Fibroblast of lung (primary cell): Measurements from ENCODE around the gene PEX10. TPM values are rescaled to one million over a fixed set of nuclear protein-coding genes. Genes with fewer than 3 reads are reported as not detected.

Experiments used
- DNase-seq, 2 donors: peaks; one replicate each; pipeline versions ENCODE4 v3.0.0 to v3.0.0-alpha.2; 2010; ENCODE audit warnings: low read depth in 2 of 2
- H2AFZ ChIP-seq: 2 replicates; pipeline ENCODE4 v1.5.1; 2012; ENCODE audit warnings: low read length, control low read depth, inconsistent platforms
- H3K27ac ChIP-seq: 2 replicates; pipeline ENCODE4 v1.5.1; 2011; ENCODE audit warnings: low read length, control low read depth; ENCODE audit not compliant: insufficient read depth
- H3K27me3 ChIP-seq: 2 replicates; pipeline ENCODE4 v1.5.1; 2011; ENCODE audit warnings: mild to moderate bottlenecking, low read length; ENCODE audit not compliant: control insufficient read depth, insufficient read depth
- H3K36me3 ChIP-seq: 2 replicates; pipeline ENCODE4 v1.5.1; 2011; ENCODE audit warnings: low read length; ENCODE audit not compliant: control insufficient read depth, insufficient read depth
- H3K4me1 ChIP-seq: 2 replicates; pipeline ENCODE4 v1.5.1; 2011; ENCODE audit warnings: low read length; ENCODE audit not compliant: control insufficient read depth, insufficient read depth; ENCODE audit errors: extremely low read depth
- H3K4me2 ChIP-seq: 2 replicates; pipeline ENCODE4 v1.5.1; 2011; ENCODE audit warnings: low read length, control low read depth; ENCODE audit not compliant: insufficient read depth; ENCODE audit errors: extremely low read depth
- H3K4me3 ChIP-seq, 4 experiments: fragments of 200-600 bp in 1 of 4; sonication (generic) in 1 of 4; replicated peaks in 1 of 4; 2 replicates each; pipeline ENCODE4 v1.5.1; 2011 to 2016; ENCODE audit warnings: low read length in 4 of 4, low read depth in 3 of 4, mild to moderate bottlenecking in 3 of 4, control low read depth in 2 of 4, inconsistent platforms in 1 of 4, mixed read lengths in 1 of 4; ENCODE audit not compliant: insufficient read depth in 1 of 4; ENCODE audit errors: control extremely low read depth in 1 of 4
- H3K79me2 ChIP-seq: 2 replicates; pipeline ENCODE4 v1.5.1; 2012; ENCODE audit warnings: mild to moderate bottlenecking, low read length, inconsistent platforms; ENCODE audit not compliant: control insufficient read depth, insufficient read depth
- H3K9ac ChIP-seq: 2 replicates; pipeline ENCODE4 v1.5.1; 2011; ENCODE audit warnings: mild to moderate bottlenecking, low read length, control low read depth; ENCODE audit not compliant: insufficient read depth
- H3K9me3 ChIP-seq: 2 replicates; pipeline ENCODE4 v1.5.1; 2012; ENCODE audit warnings: low read depth, low read length; ENCODE audit not compliant: control insufficient read depth, insufficient read depth
- H4K20me1 ChIP-seq: 2 replicates; pipeline ENCODE4 v1.5.1; 2011; ENCODE audit warnings: low read length; ENCODE audit not compliant: control insufficient read depth, insufficient read depth; ENCODE audit errors: extremely low read depth
- EZH2 ChIP-seq: IDR thresholded peaks from 2 replicates; pipeline ENCODE4 v1.5.1; 2012; ENCODE audit warnings: low read length, control low read depth, mild to moderate bottlenecking; ENCODE audit errors: missing control alignments
- polyA plus RNA-seq, 2 donors: library from polyadenylated mRNA; depleted of rRNA in 1 of 2; stranded (reverse) in 1 of 2; unstranded in 1 of 2; fragments of >200 nt; gene quantifications; 2 replicates each; pipeline ENCODE4 v1.2.1, GENCODE V29; 2011 to 2012; ENCODE audit warnings: missing spikeins in 1 of 2
- total RNA-seq: library from RNA; depleted of rRNA; stranded (reverse); fragments of >200 nt; gene quantifications from 2 replicates; pipeline ENCODE4 v1.2.1, GENCODE V29; 2014
- TF ChIP-seq, protein P1 (sequence below), 2 donors: IDR thresholded peaks in 1 of 2; conservative IDR thresholded peaks in 1 of 2; 1 replicate in 1 of 2; 2 replicates in 1 of 2; pipeline ENCODE4 v1.5.1; 2011 to 2012; ENCODE audit warnings: low read length in 2 of 2, control low read depth in 1 of 2, inconsistent platforms in 1 of 2, low read depth in 1 of 2, mild to moderate bottlenecking in 1 of 2

PEX10 gene
- total and polyA plus RNA-seq, 2 donors (not counting 1 experiment from before 2014, with no cell fraction given) = 15.4 to 33.4 TPM

DNA sequence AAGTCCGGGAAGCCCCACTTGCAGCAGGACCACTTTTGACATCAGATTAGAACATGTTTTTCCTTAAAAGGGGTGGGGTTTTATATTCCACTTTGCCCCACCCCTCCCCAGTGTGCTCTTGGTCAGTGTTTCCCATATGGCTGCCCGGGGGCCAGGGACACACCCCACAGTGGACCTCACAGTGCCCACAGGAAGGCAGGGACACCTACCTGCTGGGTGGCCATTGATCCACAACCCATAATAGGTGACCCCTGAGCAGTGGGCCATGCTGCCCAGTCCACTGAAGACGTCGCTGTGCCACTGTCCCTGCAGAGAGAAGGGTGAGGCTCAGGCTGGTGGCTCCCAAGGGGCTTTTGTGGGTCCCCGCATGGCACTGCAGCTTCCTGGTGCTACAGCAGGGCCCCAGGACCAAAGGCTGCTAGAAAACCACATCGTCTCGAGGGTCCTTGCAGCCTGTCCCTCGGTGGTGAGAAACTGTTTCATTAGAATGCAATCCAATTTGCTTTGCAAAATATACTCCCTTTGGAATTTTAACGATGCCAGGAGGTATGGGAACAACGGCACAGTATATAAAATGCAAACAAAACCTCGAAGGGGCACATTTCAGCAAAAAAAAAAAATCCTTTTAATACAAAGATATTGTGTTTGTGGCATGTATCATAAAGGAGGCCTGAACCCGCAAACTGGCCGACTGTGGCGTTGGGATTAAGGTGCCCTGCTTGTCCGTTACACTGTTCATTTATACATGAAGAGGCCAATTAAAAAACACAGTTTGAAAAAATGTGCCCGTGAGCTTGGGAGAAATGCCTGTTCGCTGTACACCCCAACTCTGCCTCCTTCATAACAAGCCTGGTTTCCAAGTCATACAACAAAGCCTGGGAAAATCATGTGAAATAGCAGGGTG is 37.9 kb downstream of the PEX10 start:
- Histone ChIP-seq H3K36me3 (no peaks in the 10 kb centered on the region), H3K9ac (no peak overlapping the region), H3K79me2 (no peaks in the 10 kb centered on the region), H3K4me3 (no peak overlapping the region), H3K27me3 (no peaks in the 10 kb centered on the region), H3K27ac (no peak overlapping the region), H2AFZ (no peak overlapping the region), H4K20me1 (no peaks in the 10 kb centered on the region), H3K4me1 (no peaks in the 10 kb centered on the region), H3K9me3 (no peaks in the 10 kb centered on the region), H3K4me2 (no peak overlapping the region)
- TF ChIP-seq EZH2 = no peak
- DNase-seq = no peak

DNA sequence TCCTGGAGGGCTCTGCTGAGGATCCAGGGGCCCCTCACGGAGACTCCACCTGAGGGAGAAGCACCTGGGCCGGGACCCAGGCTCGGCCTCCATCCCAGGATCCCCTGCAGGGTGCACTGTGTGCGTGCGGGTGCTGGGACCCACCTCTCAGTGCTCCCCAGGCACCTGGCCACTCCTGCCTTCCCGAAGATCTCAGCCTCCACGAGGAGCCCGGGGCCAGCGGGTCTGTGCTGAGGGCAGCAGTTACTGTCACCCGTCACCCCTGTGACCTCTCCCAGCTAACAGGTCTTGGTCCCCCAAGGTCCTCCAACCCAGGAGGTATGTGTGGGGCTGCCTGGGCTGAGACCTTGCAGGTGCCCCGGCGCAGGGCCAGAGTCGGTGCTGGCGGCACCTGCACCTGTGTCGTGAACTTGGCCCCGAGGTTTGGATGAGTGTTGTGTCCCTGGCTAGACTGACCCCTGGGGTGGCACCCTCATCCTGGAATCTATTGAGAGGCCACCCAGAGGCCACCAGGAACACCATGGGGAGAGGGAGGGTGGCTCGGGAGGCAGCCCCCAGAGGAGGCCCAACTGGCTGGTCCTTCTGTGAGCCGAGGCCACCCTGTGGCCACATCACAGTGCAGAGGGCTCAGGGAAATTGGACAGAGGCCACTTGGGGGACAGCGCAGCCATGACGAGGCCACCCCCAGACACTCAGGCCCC is 38.7 kb downstream of the PEX10 start:
- Histone ChIP-seq H4K20me1 (no peaks in the 10 kb centered on the region), H3K9me3 (no peaks in the 10 kb centered on the region), H3K4me1 (no peaks in the 10 kb centered on the region), H2AFZ (no peak overlapping the region), H3K9ac (no peak overlapping the region), H3K27me3 (no peaks in the 10 kb centered on the region), H3K27ac (no peak overlapping the region), H3K79me2 (no peaks in the 10 kb centered on the region), H3K36me3 (no peaks in the 10 kb centered on the region), H3K4me3 (no peak overlapping the region), H3K4me2 (no peak overlapping the region)
- DNase-seq = no peak
- TF ChIP-seq, protein P1, sequence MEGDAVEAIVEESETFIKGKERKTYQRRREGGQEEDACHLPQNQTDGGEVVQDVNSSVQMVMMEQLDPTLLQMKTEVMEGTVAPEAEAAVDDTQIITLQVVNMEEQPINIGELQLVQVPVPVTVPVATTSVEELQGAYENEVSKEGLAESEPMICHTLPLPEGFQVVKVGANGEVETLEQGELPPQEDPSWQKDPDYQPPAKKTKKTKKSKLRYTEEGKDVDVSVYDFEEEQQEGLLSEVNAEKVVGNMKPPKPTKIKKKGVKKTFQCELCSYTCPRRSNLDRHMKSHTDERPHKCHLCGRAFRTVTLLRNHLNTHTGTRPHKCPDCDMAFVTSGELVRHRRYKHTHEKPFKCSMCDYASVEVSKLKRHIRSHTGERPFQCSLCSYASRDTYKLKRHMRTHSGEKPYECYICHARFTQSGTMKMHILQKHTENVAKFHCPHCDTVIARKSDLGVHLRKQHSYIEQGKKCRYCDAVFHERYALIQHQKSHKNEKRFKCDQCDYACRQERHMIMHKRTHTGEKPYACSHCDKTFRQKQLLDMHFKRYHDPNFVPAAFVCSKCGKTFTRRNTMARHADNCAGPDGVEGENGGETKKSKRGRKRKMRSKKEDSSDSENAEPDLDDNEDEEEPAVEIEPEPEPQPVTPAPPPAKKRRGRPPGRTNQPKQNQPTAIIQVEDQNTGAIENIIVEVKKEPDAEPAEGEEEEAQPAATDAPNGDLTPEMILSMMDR (conservative IDR thresholded peaks at IDR 0.05 in 1 of 2, IDR thresholded peaks at IDR 0.05 in 1 of 2; ENCODE audit: low read depth in 1 of 2, low read length in 2 of 2) = no peak

DNA sequence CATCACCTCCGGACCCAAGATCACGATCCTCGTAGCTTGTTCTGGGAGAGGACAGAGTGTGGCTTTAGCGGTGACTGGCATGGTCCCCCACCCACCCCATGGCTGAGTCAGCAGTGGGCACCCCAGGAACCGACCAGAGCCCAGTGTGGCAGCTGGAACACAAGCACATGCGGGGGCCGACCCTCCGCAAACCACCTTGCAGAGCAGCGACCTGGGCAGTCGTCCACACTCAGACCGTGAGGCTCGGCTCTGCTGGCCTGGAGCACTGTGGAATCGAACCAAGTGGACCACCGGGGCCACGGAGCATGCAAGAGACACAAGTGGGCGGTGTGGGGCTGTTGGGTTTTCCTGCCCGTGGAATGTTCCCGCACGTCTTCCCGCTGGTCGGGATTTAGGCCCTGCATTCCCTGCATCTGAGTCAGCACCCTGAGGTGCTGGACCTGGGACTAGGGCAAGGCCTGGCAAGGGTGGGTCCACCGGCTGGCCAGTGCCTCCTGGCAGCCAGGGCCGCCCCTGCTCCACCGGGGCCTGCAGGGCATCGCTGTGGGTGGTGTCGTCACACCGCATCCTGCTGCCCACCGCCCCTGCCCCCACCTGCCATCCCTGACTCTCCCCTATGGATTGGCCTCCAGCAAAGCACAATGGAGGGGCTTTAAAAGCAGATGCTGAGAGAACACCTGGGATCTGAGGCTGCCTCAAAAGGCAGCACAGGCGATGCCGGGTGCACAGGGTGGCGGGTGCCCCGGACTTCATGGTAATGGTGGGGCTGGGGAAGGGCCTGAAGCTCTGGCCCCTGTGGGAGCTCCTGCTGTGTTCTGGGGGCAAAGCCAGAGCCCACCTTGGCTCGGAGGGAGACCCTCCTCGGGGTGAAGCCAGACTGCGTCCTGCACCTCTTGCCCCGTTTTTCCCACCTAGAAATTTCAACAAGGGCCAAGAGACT is 39.5 kb downstream of the PEX10 start:
- Histone ChIP-seq H3K36me3 (no peaks in the 10 kb centered on the region), H3K4me3 (no peak overlapping the region), H3K9ac (no peak overlapping the region), H3K4me2 (no peak overlapping the region), H3K27me3 (no peaks in the 10 kb centered on the region), H3K79me2 (no peaks in the 10 kb centered on the region), H3K4me1 (no peaks in the 10 kb centered on the region), H4K20me1 (no peaks in the 10 kb centered on the region), H3K9me3 (no peaks in the 10 kb centered on the region), H2AFZ (no peak overlapping the region), H3K27ac (no peak overlapping the region)
- TF ChIP-seq, protein P1 (conservative IDR thresholded peaks at IDR 0.05 in 1 of 2, IDR thresholded peaks at IDR 0.05 in 1 of 2; ENCODE audit: low read depth in 1 of 2, low read length in 2 of 2) = no peak
- no peak for TF ChIP-seq EZH2
- DNase-seq = peak in 1 of 2 donors; percentile 35
